ENCODE data around the gene SEC23A. TPM values are rescaled to one million over a fixed set of nuclear protein-coding genes. Genes with fewer than 3 reads are reported as not detected.

SEC23A gene
- total RNA-seq, 1 experiment from 2014 or later, result 108 TPM

- H3K4me3 Mint-ChIP-seq (ENCODE audit: unreplicated experiment), result peak overlapping the region; percentile 6
- no TSS peak for BruUV-seq (replicated peaks)
- H3K36me3 ChIP-seq (ENCODE audit: control insufficient read depth, insufficient read depth, low read length), result no peaks in the 10 kb centered on the region; the same call in 1 of the 2 replicates
- peak overlapping the region; percentile 1 for H3K27ac Mint-ChIP-seq (ENCODE audit: unreplicated experiment)
- intact Hi-C loops (cut with micrococcal nuclease; ENCODE audit: unreplicated experiment), result no loop called here
- peaks cover 37% of the 10 kb centered on the region for H3K4me1 ChIP-seq
- DNase-seq, result peak in 1 of 2 experiments; percentile 18
- CTCF ChIA-PET, result no interaction called here
- POLR2A ChIA-PET, result no interaction called here
- H3K9me3 ChIP-seq, result no peaks in the 10 kb centered on the region
- no peaks in the 10 kb centered on the region for H3K27me3 ChIP-seq (replicated peaks; ENCODE audit: control insufficient read depth, insufficient read depth, low read length)
- H3K27me3 Mint-ChIP-seq (ENCODE audit: insufficient read depth, unreplicated experiment), result no peaks in the 10 kb centered on the region
- no peaks in the 10 kb centered on the region for H3K9me3 Mint-ChIP-seq (ENCODE audit: unreplicated experiment)
- H3K4me1 Mint-ChIP-seq (ENCODE audit: low read depth, unreplicated experiment), result peaks cover 26% of the 10 kb centered on the region
- no peak for TF ChIP-seq CTCF (IDR thresholded peaks at IDR 0.05; ENCODE audit: insufficient read depth in 1 of 2, low read depth in 1 of 2, low read length in 1 of 2, severe bottlenecking in 1 of 2, unreplicated experiment in 1 of 2)
- peaks cover 62% of the 10 kb centered on the region for H3K36me3 Mint-ChIP-seq (ENCODE audit: insufficient read depth, unreplicated experiment)
- H3K4me3 ChIP-seq (ENCODE audit: low read depth, low read length), result no peak overlapping the region
Observed at GRCh38 chr14:39097159-39097558, 5.9 kb downstream of the SEC23A start.

- intact Hi-C loops (cut with micrococcal nuclease; ENCODE audit: unreplicated experiment), result no loop called here
- TF ChIP-seq CTCF (IDR thresholded peaks at IDR 0.05; ENCODE audit: insufficient read depth in 1 of 2, low read depth in 1 of 2, low read length in 1 of 2, severe bottlenecking in 1 of 2, unreplicated experiment in 1 of 2), result no peak
- peaks cover 20% of the 10 kb centered on the region for H3K4me1 Mint-ChIP-seq (ENCODE audit: low read depth, unreplicated experiment)
- H3K36me3 Mint-ChIP-seq (ENCODE audit: insufficient read depth, unreplicated experiment), result peaks cover 80% of the 10 kb centered on the region
- H3K9me3 Mint-ChIP-seq (ENCODE audit: unreplicated experiment), result no peaks in the 10 kb centered on the region
- Histone ChIP-seq H3K4me1 (peaks cover 18% of the 10 kb centered on the region), H3K4me3 (ENCODE audit: low read depth, low read length) (no peak overlapping the region), H3K9me3 (no peaks in the 10 kb centered on the region), H3K36me3 (ENCODE audit: control insufficient read depth, insufficient read depth, low read length) (peaks cover 3% of the 10 kb centered on the region), H3K27me3 (replicated peaks; ENCODE audit: control insufficient read depth, insufficient read depth, low read length) (no peaks in the 10 kb centered on the region)
- BruUV-seq (replicated peaks), result no TSS peak
- H3K27ac Mint-ChIP-seq (ENCODE audit: unreplicated experiment), result no peak overlapping the region
- ChIA-PET CTCF (no interaction called here), POLR2A (no interaction called here)
- no peak for DNase-seq
- H3K27me3 Mint-ChIP-seq (ENCODE audit: insufficient read depth, unreplicated experiment), result no peaks in the 10 kb centered on the region
- no peak overlapping the region for H3K4me3 Mint-ChIP-seq (ENCODE audit: unreplicated experiment)
Observed at GRCh38 chr14:39094515-39094914, 8.5 kb downstream of the SEC23A start.

DNA sequence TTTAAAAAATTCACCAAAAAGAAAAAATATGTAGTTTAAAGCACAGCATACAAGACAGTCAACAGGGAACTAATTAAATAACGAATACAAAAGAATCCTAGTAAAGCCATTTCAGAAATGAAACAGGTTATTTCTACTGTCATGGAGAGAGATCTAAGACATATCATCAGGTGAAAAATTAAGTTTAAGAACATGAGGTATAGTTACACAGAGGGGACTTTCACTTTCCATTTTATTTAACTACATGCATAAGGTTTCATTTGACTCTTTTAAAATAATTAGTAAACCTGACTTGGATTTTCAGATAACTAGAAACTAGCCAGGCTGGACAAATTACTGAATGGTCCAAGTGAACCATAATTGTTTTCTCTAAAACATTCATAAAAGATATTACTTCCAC, 11.3 kb downstream of the SEC23A start:
- no peak overlapping the region for H3K4me3 ChIP-seq (ENCODE audit: low read depth, low read length)
- H3K36me3 ChIP-seq (ENCODE audit: control insufficient read depth, insufficient read depth, low read length), result peaks cover 3% of the 10 kb centered on the region
- Mint-ChIP-seq H3K36me3 (ENCODE audit: insufficient read depth, unreplicated experiment) (peaks cover 90% of the 10 kb centered on the region), H3K4me1 (ENCODE audit: low read depth, unreplicated experiment) (peaks cover 7% of the 10 kb centered on the region), H3K27me3 (ENCODE audit: insufficient read depth, unreplicated experiment) (no peaks in the 10 kb centered on the region), H3K9me3 (ENCODE audit: unreplicated experiment) (no peaks in the 10 kb centered on the region), H3K4me3 (ENCODE audit: unreplicated experiment) (no peak overlapping the region), H3K27ac (ENCODE audit: unreplicated experiment) (no peak overlapping the region)
- DNase-seq, result no peak
- TSS peak; percentile 2 for BruUV-seq (replicated peaks)
- H3K27me3 ChIP-seq (replicated peaks; ENCODE audit: control insufficient read depth, insufficient read depth, low read length), result no peaks in the 10 kb centered on the region
- no peaks in the 10 kb centered on the region for H3K9me3 ChIP-seq
- ChIA-PET POLR2A (no interaction called here), CTCF (no interaction called here)
- TF ChIP-seq CTCF (IDR thresholded peaks at IDR 0.05; ENCODE audit: insufficient read depth in 1 of 2, low read depth in 1 of 2, low read length in 1 of 2, severe bottlenecking in 1 of 2, unreplicated experiment in 1 of 2), result no peak
- intact Hi-C loops (cut with micrococcal nuclease; ENCODE audit: unreplicated experiment), result no loop called here
- peaks cover under 1% of the 10 kb centered on the region; the same call in 1 of the 2 replicates for H3K4me1 ChIP-seq
